Smooth muscle cell (in vitro differentiated cells): ENCODE results near the gene UBXN11. TPM values are rescaled to one million over a fixed set of nuclear protein-coding genes. Genes with fewer than 3 reads are reported as not detected.

Experiments
- DNase-seq: peaks from one replicate; lab custom pipeline; 2025; ENCODE audit not compliant: unreplicated experiment; lab: John Stamatoyannopoulos, UW
- H2AFZ ChIP-seq: fragments of 200-600 bp; sonication (generic); 2 replicates; pipeline ENCODE4 v1.6.0; 2016; ENCODE audit warnings: antibody characterized with exemption, low read depth, mild to moderate bottlenecking
- H3F3A ChIP-seq: fragments of 200-600 bp; sonication (generic); 2 replicates; pipeline ENCODE4 v1.6.0; 2017; ENCODE audit warnings: antibody characterized with exemption, low read depth
- H3K27ac ChIP-seq: fragments of 200-600 bp; sonication (generic); 2 replicates; pipeline ENCODE4 v1.5.1; 2016; ENCODE audit warnings: low read depth, mild to moderate bottlenecking
- H3K27me3 ChIP-seq: fragments of 200-600 bp; sonication (generic); 2 replicates; pipeline ENCODE4 v1.6.1; 2016; ENCODE audit warnings: low read depth, mild to moderate bottlenecking
- H3K36me3 ChIP-seq: fragments of 200-600 bp; sonication (generic); 2 replicates; pipeline ENCODE4 v1.5.1; 2016; ENCODE audit warnings: low read depth
- H3K4me1 ChIP-seq: fragments of 200-600 bp; sonication (generic); 2 replicates; pipeline ENCODE4 v1.5.1; 2016; ENCODE audit warnings: low read depth
- H3K4me2 ChIP-seq: fragments of 200-600 bp; sonication (generic); 2 replicates; pipeline ENCODE4 v1.6.0; 2016; ENCODE audit warnings: mild to moderate bottlenecking
- H3K4me3 ChIP-seq: fragments of 200-600 bp; sonication (generic); 2 replicates; pipeline ENCODE4 v1.5.1; 2016; ENCODE audit warnings: mild to moderate bottlenecking
- H3K79me2 ChIP-seq: fragments of 200-600 bp; sonication (generic); 2 replicates; pipeline ENCODE4 v1.6.0; 2016; ENCODE audit warnings: low read depth, mild to moderate bottlenecking
- H3K9ac ChIP-seq: fragments of 200-600 bp; sonication (generic); 2 replicates; pipeline ENCODE4 v1.6.0; 2016; ENCODE audit warnings: low read depth
- H3K9me3 ChIP-seq: fragments of 200-600 bp; sonication (generic); replicated peaks from 2 replicates; pipeline ENCODE4 v1.5.1; 2016; ENCODE audit warnings: low read depth
- H4K20me1 ChIP-seq: fragments of 200-600 bp; sonication (generic); 2 replicates; pipeline ENCODE4 v1.6.0; 2016; ENCODE audit warnings: low read depth
- CTCF ChIP-seq: fragments of 200-600 bp; sonication (generic); IDR thresholded peaks from 2 replicates; pipeline ENCODE4 v1.5.1; 2017; ENCODE audit warnings: borderline replicate concordance, mild to moderate bottlenecking, antibody characterized with exemption; ENCODE audit not compliant: insufficient read depth, poor library complexity, severe bottlenecking
- WGBS: methylation state at CpG from one replicate; pipeline ENCODE4 v1.1.7; 2016; ENCODE audit warnings: low lambda C conversion rate; 5-methylcytosine and 5-hydroxymethylcytosine counted together
- polyA plus RNA-seq: library from polyadenylated mRNA; unstranded; fragments of >200 nt; fragmentation: Nextera tagmentation; extraction: Ambion mirVana; gene quantifications from 2 replicates; pipeline ENCODE4 v1.2.1, GENCODE V29; 2016
- total RNA-seq: library from RNA; depleted of rRNA; stranded (reverse); fragments of >200 nt; gene quantifications from 2 replicates; pipeline ENCODE4 v1.2.3, GENCODE V29; 2014

Gene UBXN11
- total and polyA plus RNA-seq, 2 experiments from 2014 or later, result 3.3 to 17.7 TPM

- no peaks in the 10 kb centered on the region for H3K9me3 ChIP-seq
- no peaks in the 10 kb centered on the region for H3F3A ChIP-seq
- H3K4me2 ChIP-seq, result no peak overlapping the region
- no peak overlapping the region for H3K27ac ChIP-seq
- H3K9ac ChIP-seq, result no peak overlapping the region
- WGBS, result 86% methylated on average over 4 of the region's 4 CpGs
- no peak for DNase-seq
- H4K20me1 ChIP-seq, result no peaks in the 10 kb centered on the region
- H3K27me3 ChIP-seq, result peaks cover 16% of the 10 kb centered on the region
- no peak overlapping the region for H3K4me3 ChIP-seq
- no peak for TF ChIP-seq CTCF
- H2AFZ ChIP-seq, result no peak overlapping the region
- H3K4me1 ChIP-seq, result peaks cover 10% of the 10 kb centered on the region
- H3K36me3 ChIP-seq, result no peaks in the 10 kb centered on the region
- no peaks in the 10 kb centered on the region for H3K79me2 ChIP-seq
Measured at GRCh38 chr1:26337625-26338024, 31.2 kb upstream of the UBXN11 start.

- Histone ChIP-seq H3K27ac (no peak overlapping the region), H3K4me2 (no peak overlapping the region), H3K4me1 (peaks cover 10% of the 10 kb centered on the region), H3K4me3 (no peak overlapping the region), H2AFZ (no peak overlapping the region), H4K20me1 (no peaks in the 10 kb centered on the region), H3K27me3 (peaks cover 16% of the 10 kb centered on the region), H3K36me3 (no peaks in the 10 kb centered on the region), H3K9me3 (no peaks in the 10 kb centered on the region), H3K9ac (no peak overlapping the region), H3F3A (no peaks in the 10 kb centered on the region), H3K79me2 (no peaks in the 10 kb centered on the region)
- no peak for TF ChIP-seq CTCF
- 81% methylated on average over 7 of the region's 7 CpGs for WGBS
- no peak for DNase-seq
Measured at GRCh38 chr1:26337206-26337535, 30.7 kb upstream of the UBXN11 start.

GRCh38 chr1:26336477-26337205 is 30.2 kb upstream of the UBXN11 start:
- Histone ChIP-seq H3K27me3 (peaks cover 16% of the 10 kb centered on the region), H3K4me2 (peak overlapping the region; percentile 93), H3K79me2 (no peaks in the 10 kb centered on the region), H3K36me3 (no peaks in the 10 kb centered on the region), H3K4me3 (peak overlapping the region; percentile 64), H2AFZ (peak overlapping the region; percentile 91), H3F3A (no peaks in the 10 kb centered on the region), H3K27ac (no peak overlapping the region), H3K4me1 (peaks cover 10% of the 10 kb centered on the region), H3K9me3 (no peaks in the 10 kb centered on the region), H3K9ac (no peak overlapping the region), H4K20me1 (no peaks in the 10 kb centered on the region)
- TF ChIP-seq CTCF, result no peak
- WGBS, result 17% methylated on average over 46 of the region's 52 CpGs
- no peak for DNase-seq
